ENCODE results near the gene PLCH1.

The PLCH1 gene

GRCh38 chr3:155585384-155585783 is 159.5 kb downstream of the PLCH1 start:
- ChIA-PET POLR2A (no interaction called here), CTCF (no interaction called here)
- TF ChIP-seq CTCF (IDR thresholded peaks at IDR 0.05; ENCODE audit: insufficient read depth, low read length, missing control alignments) = no peak
- no peak overlapping the region for H3K4me3 ChIP-seq (ENCODE audit: low read depth, low read length)
- DNase-seq (ENCODE audit: low read depth, low spot score) = no peak

- H3K4me3 ChIP-seq (ENCODE audit: low read depth, low read length) = no peak overlapping the region
- TF ChIP-seq CTCF (IDR thresholded peaks at IDR 0.05; ENCODE audit: insufficient read depth, low read length, missing control alignments) = no peak
- DNase-seq (ENCODE audit: low read depth, low spot score) = no peak
- CTCF ChIA-PET = no interaction called here
- POLR2A ChIA-PET = no interaction called here
Observed at GRCh38 chr3:155581579-155581978, 163.3 kb downstream of the PLCH1 start.

- ChIA-PET POLR2A (no interaction called here), CTCF (no interaction called here)
- H3K4me3 ChIP-seq (ENCODE audit: low read depth, low read length) = no peak overlapping the region
- DNase-seq (ENCODE audit: low read depth, low spot score) = no peak
- no peak for TF ChIP-seq CTCF (IDR thresholded peaks at IDR 0.05; ENCODE audit: insufficient read depth, low read length, missing control alignments)
Observed at GRCh38 chr3:155572085-155572484, 172.8 kb downstream of the PLCH1 start.

GRCh38 chr3:155568295-155568694 is 176.6 kb downstream of the PLCH1 start:
- ChIA-PET POLR2A (no interaction called here), CTCF (no interaction called here)
- no peak overlapping the region for H3K4me3 ChIP-seq (ENCODE audit: low read depth, low read length)
- no peak for DNase-seq (ENCODE audit: low read depth, low spot score)
- TF ChIP-seq CTCF (IDR thresholded peaks at IDR 0.05; ENCODE audit: insufficient read depth, low read length, missing control alignments) = no peak

GRCh38 chr3:155560594-155560993 is 184.3 kb downstream of the PLCH1 start:
- POLR2A ChIA-PET = no interaction called here
- no peak for TF ChIP-seq CTCF (IDR thresholded peaks at IDR 0.05; ENCODE audit: insufficient read depth, low read length, missing control alignments)
- no peak overlapping the region for H3K4me3 ChIP-seq (ENCODE audit: low read depth, low read length)
- DNase-seq (ENCODE audit: low read depth, low spot score) = no peak
- CTCF ChIA-PET = no interaction called here

GRCh38 chr3:155560135-155560534 is 184.7 kb downstream of the PLCH1 start:
- ChIA-PET POLR2A (no interaction called here), CTCF (no interaction called here)
- no peak for DNase-seq (ENCODE audit: low read depth, low spot score)
- no peak for TF ChIP-seq CTCF (IDR thresholded peaks at IDR 0.05; ENCODE audit: insufficient read depth, low read length, missing control alignments)
- no peak overlapping the region for H3K4me3 ChIP-seq (ENCODE audit: low read depth, low read length)
